CD14-positive monocyte (primary cell): ENCODE measurements around the gene ADI1. TPM values are rescaled to one million over a fixed set of nuclear protein-coding genes. Genes with fewer than 3 reads are reported as not detected.

Experiments
- DNase-seq, 3 donors: peaks; one replicate each; pipeline ENCODE4 v3.0.0-alpha.2; 2011 to 2022
- H2AFZ ChIP-seq: 2 replicates; pipeline ENCODE4 v1.6.0; 2012; ENCODE audit warnings: mild to moderate bottlenecking, low read depth, low read length, inconsistent platforms; ENCODE audit not compliant: insufficient read depth, poor library complexity, severe bottlenecking
- H3K27ac ChIP-seq, 2 donors: 1 replicate in 1 of 2; 2 replicates in 1 of 2; pipeline ENCODE4 v1.5.1; 2012 to 2013; ENCODE audit warnings: low read length in 2 of 2, control low read depth in 1 of 2, inconsistent platforms in 1 of 2, low read depth in 1 of 2, mild to moderate bottlenecking in 1 of 2
- H3K27me3 ChIP-seq, 2 donors: one replicate each; pipeline versions ENCODE4 v1.6.0 to v1.6.1; 2011 to 2013; ENCODE audit warnings: low read length in 2 of 2; ENCODE audit not compliant: control insufficient read depth in 2 of 2, insufficient read depth in 2 of 2
- H3K36me3 ChIP-seq, 2 donors: replicated peaks in 1 of 2; 1 replicate in 1 of 2; 2 replicates in 1 of 2; pipeline versions ENCODE4 v1.5.1 to v1.6.1; 2012 to 2013; ENCODE audit warnings: low read length in 2 of 2, control low read depth in 1 of 2, inconsistent platforms in 1 of 2, mild to moderate bottlenecking in 1 of 2; ENCODE audit not compliant: insufficient read depth in 2 of 2, control insufficient read depth in 1 of 2
- H3K4me1 ChIP-seq, 2 donors: 1 replicate in 1 of 2; 2 replicates in 1 of 2; pipeline versions ENCODE4 v1.5.1 to v1.6.1; 2012 to 2013; ENCODE audit warnings: low read length in 2 of 2, control low read depth in 1 of 2, inconsistent platforms in 1 of 2, mild to moderate bottlenecking in 1 of 2, moderate library complexity in 1 of 2; ENCODE audit not compliant: insufficient read depth in 2 of 2, control insufficient read depth in 1 of 2
- H3K4me2 ChIP-seq: replicated peaks from 2 replicates; pipeline ENCODE3; 2012; ENCODE audit warnings: low read length, moderate library complexity, mild to moderate bottlenecking; ENCODE audit not compliant: poor library complexity, severe bottlenecking; ENCODE audit errors: extremely low read depth
- H3K4me3 ChIP-seq, 3 experiments: fragments of 200-600 bp in 1 of 3; sonication (generic) in 1 of 3; replicated peaks in 1 of 3; 1 replicate in 2 of 3; 2 replicates in 1 of 3; pipeline ENCODE4 v1.5.1; 2011 to 2013; ENCODE audit warnings: low read length in 3 of 3, mild to moderate bottlenecking in 3 of 3, control low read depth in 2 of 3, low read depth in 2 of 3, inconsistent platforms in 1 of 3, moderate library complexity in 1 of 3
- H3K79me2 ChIP-seq: 2 replicates; pipeline ENCODE4 v1.6.0; 2012; ENCODE audit warnings: mild to moderate bottlenecking, control low read depth, inconsistent platforms, low read length, moderate library complexity; ENCODE audit not compliant: insufficient read depth
- H3K9ac ChIP-seq: 2 replicates; pipeline ENCODE4 v1.6.0; 2017; ENCODE audit warnings: low read length, mild to moderate bottlenecking; ENCODE audit not compliant: insufficient read depth, poor library complexity, severe bottlenecking
- H3K9me3 ChIP-seq, 2 donors: replicated peaks in 1 of 2; 1 replicate in 1 of 2; 2 replicates in 1 of 2; pipeline versions ENCODE4 v1.5.1 to v1.6.1; 2012 to 2013; ENCODE audit warnings: low read length in 2 of 2, control low read depth in 1 of 2; ENCODE audit not compliant: control insufficient read depth in 1 of 2, insufficient read depth in 1 of 2
- H4K20me1 ChIP-seq: 2 replicates; pipeline ENCODE4 v1.6.0; 2012; ENCODE audit warnings: mild to moderate bottlenecking, low read length, control low read depth, moderate library complexity; ENCODE audit not compliant: insufficient read depth
- H3K27ac Mint-ChIP-seq, 7 donors: one replicate each; pipeline ENCODE4 v1.8.0; 2020; ENCODE audit warnings: mild to moderate bottlenecking in 7 of 7, mixed read lengths in 7 of 7, moderate library complexity in 6 of 7, inconsistent platforms in 2 of 7
- H3K27me3 Mint-ChIP-seq, 3 donors: one replicate each; pipeline ENCODE4 v1.8.0; 2021 to 2022; ENCODE audit warnings: low read depth in 3 of 3, mild to moderate bottlenecking in 3 of 3, mixed read lengths in 3 of 3, moderate library complexity in 3 of 3, inconsistent platforms in 1 of 3
- H3K36me3 Mint-ChIP-seq, 2 donors: one replicate each; pipeline ENCODE4 v1.8.0; 2020; ENCODE audit warnings: mixed read lengths in 2 of 2, inconsistent platforms in 1 of 2, mild to moderate bottlenecking in 1 of 2
- H3K4me1 Mint-ChIP-seq: one replicate; pipeline ENCODE4 v1.8.0; 2020; ENCODE audit warnings: mild to moderate bottlenecking, mixed read lengths
- H3K4me3 Mint-ChIP-seq, 2 donors: one replicate each; pipeline ENCODE4 v1.8.0; 2020; ENCODE audit warnings: mild to moderate bottlenecking in 2 of 2, mixed read lengths in 2 of 2, moderate library complexity in 1 of 2
- H3K9me3 Mint-ChIP-seq, 7 donors: one replicate each; pipeline ENCODE4 v1.8.0; 2020 to 2022; ENCODE audit warnings: mixed read lengths in 7 of 7, mild to moderate bottlenecking in 6 of 7, moderate library complexity in 6 of 7, inconsistent platforms in 2 of 7
- WGBS: methylation state at CpG from one replicate; pipeline ENCODE4 v1.1.5; 2013; ENCODE audit warnings: missing lambda C conversion rate; ENCODE audit not compliant: insufficient coverage; 5-methylcytosine and 5-hydroxymethylcytosine counted together
- intact Hi-C, 2 donors: fragments of 100-400 bp; cut with micrococcal nuclease; formaldehyde crosslinking; loops; one replicate each; pipeline versions ENCODE4 v1.15.0 to v1.15.1; 2023
- polyA plus RNA-seq, 3 donors: library from polyadenylated mRNA; depleted of rRNA in 1 of 3; unstranded in 2 of 3; stranded (reverse) in 1 of 3; fragments of 300-500 nt in 2 of 3; fragments of >200 nt in 1 of 3; fragmentation: Illumina TruSeq in 2 of 3; gene quantifications; 1 replicate in 2 of 3; 2 replicates in 1 of 3; pipeline ENCODE4 v1.2.3, GENCODE V29; 2012 to 2021
- TF ChIP-seq, protein P1 (sequence below): fragments of 200-600 bp; IDR thresholded peaks from one replicate; pipeline ENCODE4 v1.8.0; 2022; ENCODE audit warnings: antibody characterized with exemption, mild to moderate bottlenecking

ADI1 gene
- polyA plus RNA-seq, 3 donors, result 30.5 to 89.1 (median 79.3) TPM

DNA sequence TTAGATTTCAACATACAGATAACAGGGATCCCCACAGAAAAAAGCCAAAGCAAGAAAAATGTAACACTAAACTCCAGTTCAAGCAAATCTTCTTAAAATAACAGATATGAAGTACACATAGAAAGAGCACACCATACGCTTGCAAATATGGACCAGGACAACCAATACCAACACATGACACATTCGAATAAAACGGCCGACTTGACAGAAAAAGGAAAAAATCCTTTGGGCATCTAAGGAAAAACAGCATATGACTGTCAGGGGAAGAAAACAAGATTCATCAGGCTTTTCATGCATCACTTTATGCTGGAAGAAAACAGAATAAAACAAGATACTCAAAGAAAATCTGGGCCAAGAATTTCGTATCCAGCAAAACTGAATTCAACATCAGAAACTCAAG is 22.8 kb upstream of the ADI1 start:
- TF ChIP-seq, protein P1, sequence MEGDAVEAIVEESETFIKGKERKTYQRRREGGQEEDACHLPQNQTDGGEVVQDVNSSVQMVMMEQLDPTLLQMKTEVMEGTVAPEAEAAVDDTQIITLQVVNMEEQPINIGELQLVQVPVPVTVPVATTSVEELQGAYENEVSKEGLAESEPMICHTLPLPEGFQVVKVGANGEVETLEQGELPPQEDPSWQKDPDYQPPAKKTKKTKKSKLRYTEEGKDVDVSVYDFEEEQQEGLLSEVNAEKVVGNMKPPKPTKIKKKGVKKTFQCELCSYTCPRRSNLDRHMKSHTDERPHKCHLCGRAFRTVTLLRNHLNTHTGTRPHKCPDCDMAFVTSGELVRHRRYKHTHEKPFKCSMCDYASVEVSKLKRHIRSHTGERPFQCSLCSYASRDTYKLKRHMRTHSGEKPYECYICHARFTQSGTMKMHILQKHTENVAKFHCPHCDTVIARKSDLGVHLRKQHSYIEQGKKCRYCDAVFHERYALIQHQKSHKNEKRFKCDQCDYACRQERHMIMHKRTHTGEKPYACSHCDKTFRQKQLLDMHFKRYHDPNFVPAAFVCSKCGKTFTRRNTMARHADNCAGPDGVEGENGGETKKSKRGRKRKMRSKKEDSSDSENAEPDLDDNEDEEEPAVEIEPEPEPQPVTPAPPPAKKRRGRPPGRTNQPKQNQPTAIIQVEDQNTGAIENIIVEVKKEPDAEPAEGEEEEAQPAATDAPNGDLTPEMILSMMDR, result no peak
- no CpG with 5 or more reads among the region's 5 CpGs for WGBS
- peaks cover 57 to 81% of the 10 kb centered on the region in 2 donors for H3K36me3 ChIP-seq
- no peak overlapping the region for H2AFZ ChIP-seq
- H3K4me1 ChIP-seq, result no peaks in the 10 kb centered on the region
- no peaks in the 10 kb centered on the region for H4K20me1 ChIP-seq
- intact Hi-C loops, result no loop called here
- H3K36me3 Mint-ChIP-seq, result peaks cover 74 to 76% of the 10 kb centered on the region in 2 donors
- H3K27ac ChIP-seq, result no peak overlapping the region
- no peaks in the 10 kb centered on the region for H3K9me3 Mint-ChIP-seq
- no peaks in the 10 kb centered on the region for H3K27me3 ChIP-seq
- H3K4me2 ChIP-seq, result no peak overlapping the region
- no peak overlapping the region for H3K4me3 ChIP-seq
- H3K4me1 Mint-ChIP-seq, result no peaks in the 10 kb centered on the region
- no peaks in the 10 kb centered on the region for H3K9me3 ChIP-seq
- no peak overlapping the region for H3K4me3 Mint-ChIP-seq
- no peaks in the 10 kb centered on the region for H3K79me2 ChIP-seq
- no peaks in the 10 kb centered on the region for H3K27me3 Mint-ChIP-seq
- peak overlapping the region in 1 of 7 donors; percentile 1 for H3K27ac Mint-ChIP-seq
- no peak for DNase-seq
- no peak overlapping the region for H3K9ac ChIP-seq

DNA sequence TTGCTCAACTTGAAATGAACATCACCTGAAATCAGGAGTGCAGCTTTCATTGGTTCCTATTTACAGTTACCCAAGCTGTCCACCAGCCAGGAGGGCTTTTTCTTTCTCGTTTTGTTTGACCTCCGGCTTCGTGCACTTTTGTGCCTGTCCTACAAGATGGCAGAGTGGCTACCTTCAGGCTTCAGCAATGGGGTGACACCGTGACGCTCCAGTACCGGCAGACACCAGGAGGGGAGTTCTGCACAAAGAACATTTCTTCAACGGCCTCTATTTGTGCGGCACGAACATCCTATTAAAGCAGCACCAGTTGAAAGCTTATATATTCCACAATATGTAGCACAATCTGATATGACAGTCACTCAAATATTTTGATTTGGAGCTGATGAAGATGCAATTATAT is 20.5 kb upstream of the ADI1 start:
- Histone ChIP-seq H3K36me3 (peaks cover 40 to 58% of the 10 kb centered on the region in 2 donors), H2AFZ (no peak overlapping the region), H3K79me2 (no peaks in the 10 kb centered on the region), H3K9me3 (no peaks in the 10 kb centered on the region), H3K27ac (no peak overlapping the region), H3K9ac (no peak overlapping the region), H3K4me1 (peaks cover 0 to 3% of the 10 kb centered on the region in 2 donors), H3K4me2 (no peak overlapping the region), H3K27me3 (no peaks in the 10 kb centered on the region), H4K20me1 (no peaks in the 10 kb centered on the region), H3K4me3 (no peak overlapping the region)
- Mint-ChIP-seq H3K4me3 (no peak overlapping the region), H3K27ac (no peak overlapping the region), H3K4me1 (peaks cover 9% of the 10 kb centered on the region), H3K9me3 (no peaks in the 10 kb centered on the region), H3K36me3 (peaks cover 54% of the 10 kb centered on the region in 2 donors), H3K27me3 (peaks cover 0 to 1% (median 0%) of the 10 kb centered on the region in 3 donors)
- TF ChIP-seq, protein P1, result no peak
- 94% methylated on average over 7 of the region's 9 CpGs for WGBS
- DNase-seq, result no peak
- intact Hi-C loops, result no loop called here
